OCI-LY3 (cell line): ENCODE measurements around the gene NNT.

Experiments
- CTCF ChIP-seq: fragments of 200-600, 300-600 bp; sonication (generic); IDR thresholded peaks from 2 replicates; pipeline ENCODE4 v1.5.1; 2014; ENCODE audit warnings: antibody characterized with exemption, low read length, low read depth
- EZH2phosphoT487 ChIP-seq: fragments of 200-600 bp; shearing (Covaris generic); IDR thresholded peaks from 2 replicates; pipeline ENCODE4 v1.6.1; 2018; ENCODE audit warnings: antibody characterized with exemption, mixed run types, low read depth

- no peak for TF ChIP-seq CTCF
- TF ChIP-seq EZH2phosphoT487 = no peak
Measured at GRCh38 chr5:43623048-43623680, 20.2 kb downstream of the NNT start.
